Activated naive CD4-positive, alpha-beta T cell (primary cell): Measurements from ENCODE around the gene ULK4.
A peak's percentile ranks its signal among the peaks of the same experiment; 100 is the strongest.
"Not testable (repeated sequence)": the region's sequence is repeated elsewhere in the genome, so short reads cannot be mapped to it uniquely, and the experiment has no call there.

Source experiments
- DNase-seq, 4 experiments: peaks; one replicate each; lab custom pipeline; 2025; lab: John Stamatoyannopoulos, UW

ULK4 gene

GRCh38 chr3:41960826-41961750, 815 bp downstream of the ULK4 start:
- peak; percentile 21 to 53 (median 42) for DNase-seq

DNA sequence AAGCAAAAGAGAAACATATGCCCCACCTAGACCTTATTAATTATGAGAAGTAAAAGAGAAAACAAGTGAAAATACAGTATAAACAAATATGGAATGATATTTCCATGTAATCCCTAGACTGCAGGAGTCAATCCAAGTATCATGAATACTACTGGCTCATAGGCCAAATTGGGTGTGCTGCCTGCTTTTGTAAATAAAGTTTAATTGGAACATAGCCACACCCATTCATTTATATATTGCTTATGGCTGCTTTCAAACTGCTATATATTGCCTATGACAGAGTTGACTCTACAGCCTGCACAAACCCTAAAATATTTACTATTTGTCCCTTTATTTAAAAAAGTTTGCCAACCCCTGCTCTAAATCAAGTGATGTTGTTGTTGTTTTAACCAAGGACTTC, 5.3 kb downstream of the ULK4 start:
- DNase-seq, result no peak

DNA sequence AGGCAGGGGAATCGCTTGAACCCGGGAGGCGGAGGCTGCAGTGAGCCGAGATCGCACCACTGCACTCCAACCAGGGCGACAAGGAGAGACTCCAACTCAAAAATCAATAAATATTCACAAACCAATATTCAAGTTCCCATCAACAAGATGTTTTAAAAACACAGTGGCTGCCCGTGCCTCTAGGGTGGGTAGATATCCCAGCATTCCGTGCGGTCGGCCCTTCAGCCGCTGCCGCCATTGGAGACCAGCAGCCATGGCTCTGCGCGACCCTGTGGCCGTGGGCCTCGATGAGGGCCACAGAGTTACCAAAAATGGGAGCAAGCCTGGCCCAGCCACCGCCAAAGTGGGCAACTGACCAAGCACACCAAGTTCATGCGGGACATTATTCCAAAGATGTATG, 6.7 kb downstream of the ULK4 start:
- no peak for DNase-seq

DNA sequence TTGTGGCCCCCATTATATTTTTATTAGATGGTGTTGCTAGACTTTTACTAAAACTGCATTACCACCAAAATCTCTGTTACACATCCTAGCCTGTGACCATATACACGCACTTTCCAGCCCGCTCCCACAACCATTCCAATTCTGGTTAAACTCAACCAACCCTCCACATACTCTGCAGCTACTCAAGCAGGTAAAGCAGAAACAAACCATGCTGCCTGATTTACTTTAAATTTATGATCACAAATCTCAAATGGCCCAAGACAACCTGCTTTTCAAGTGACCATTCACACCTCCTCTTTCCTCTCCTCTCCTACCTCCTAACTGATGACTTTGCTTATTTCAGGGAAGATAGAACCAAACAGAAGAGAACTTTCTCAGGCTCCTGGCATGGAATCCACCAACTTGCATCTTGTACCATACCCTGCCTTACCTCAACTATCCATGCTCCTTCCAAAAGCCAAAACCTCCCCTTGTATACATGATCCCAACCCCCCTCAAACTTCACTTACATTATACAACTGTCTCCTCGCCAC, 18.5 kb downstream of the ULK4 start:
- DNase-seq, result no peak

GRCh38 chr3:41940393-41940792, 21.5 kb downstream of the ULK4 start:
- DNase-seq, result no peak

- DNase-seq, result no peak
These were observed 25.5 kb downstream of the ULK4 start for GRCh38 chr3:41936384-41936783.

GRCh38 chr3:41933154-41933676, 28.7 kb downstream of the ULK4 start:
- no peak for DNase-seq

DNA sequence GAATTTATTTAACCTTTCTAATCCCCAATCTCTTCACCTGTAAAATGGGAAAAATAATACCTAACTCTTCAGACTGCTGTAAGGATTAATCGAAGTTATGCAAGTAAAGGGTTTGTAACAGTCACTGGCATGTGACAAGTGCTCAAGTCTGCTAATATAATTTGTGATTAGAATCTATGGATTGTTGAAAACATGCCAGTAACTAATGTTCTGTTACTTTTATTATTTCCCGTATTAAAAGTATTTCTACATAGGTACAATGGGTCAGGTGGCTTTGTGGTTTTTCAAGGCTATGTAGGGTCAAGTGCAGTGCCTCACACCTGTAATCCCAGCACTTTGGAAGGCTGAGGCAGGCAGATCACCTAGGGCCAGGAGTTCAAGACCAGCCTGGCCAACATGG, 29.4 kb downstream of the ULK4 start:
- no peak for DNase-seq

DNA sequence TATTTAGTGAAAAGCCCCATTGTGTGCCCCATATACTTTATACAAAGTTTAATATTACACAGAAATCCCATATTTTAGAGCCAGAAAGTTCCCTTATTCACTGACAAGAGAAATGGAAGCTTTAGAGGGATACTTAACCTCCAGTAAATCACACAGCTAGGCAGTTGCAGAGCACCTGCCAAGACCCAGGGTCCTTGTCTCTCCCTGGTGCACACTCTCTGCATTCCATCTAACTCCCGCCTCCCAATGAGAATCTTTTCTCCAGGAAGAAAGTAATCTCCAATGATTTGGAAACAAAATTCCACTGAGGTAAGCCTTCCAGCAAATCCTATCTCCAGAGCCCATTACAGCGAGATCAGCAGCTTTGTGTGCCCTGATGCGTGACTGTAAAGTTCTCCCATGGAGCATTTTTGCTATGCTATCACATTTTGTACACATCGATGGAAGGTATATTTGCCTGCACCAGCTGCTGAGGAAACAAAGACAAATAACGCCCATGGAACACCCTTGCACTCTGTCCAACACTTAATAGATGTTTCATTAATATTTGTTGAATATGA, 41.4 kb downstream of the ULK4 start:
- DNase-seq, result no peak

GRCh38 chr3:41915353-41915752, 46.5 kb downstream of the ULK4 start:
- DNase-seq, result no peak

DNA sequence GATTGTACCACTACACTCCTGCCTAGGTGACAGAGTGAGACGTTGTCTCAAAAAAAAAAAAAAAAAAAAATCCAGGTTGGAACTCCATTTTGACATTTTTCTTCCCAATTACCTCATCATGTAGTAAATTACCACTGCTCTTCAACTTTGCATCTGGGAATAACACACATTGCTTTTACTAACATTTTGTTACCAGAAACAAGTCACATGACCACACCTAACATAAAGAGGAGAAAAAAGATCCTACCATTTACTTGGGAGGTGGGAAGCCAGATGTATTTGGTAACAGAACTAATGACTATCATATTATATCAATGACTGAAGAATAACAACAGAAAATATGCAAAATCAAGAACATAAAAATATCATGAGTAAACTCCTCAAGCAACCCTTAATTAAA, 49.6 kb downstream of the ULK4 start:
- DNase-seq, result no peak

- no peak for DNase-seq
These were observed 54.4 kb downstream of the ULK4 start for GRCh38 chr3:41907330-41908073.

DNA sequence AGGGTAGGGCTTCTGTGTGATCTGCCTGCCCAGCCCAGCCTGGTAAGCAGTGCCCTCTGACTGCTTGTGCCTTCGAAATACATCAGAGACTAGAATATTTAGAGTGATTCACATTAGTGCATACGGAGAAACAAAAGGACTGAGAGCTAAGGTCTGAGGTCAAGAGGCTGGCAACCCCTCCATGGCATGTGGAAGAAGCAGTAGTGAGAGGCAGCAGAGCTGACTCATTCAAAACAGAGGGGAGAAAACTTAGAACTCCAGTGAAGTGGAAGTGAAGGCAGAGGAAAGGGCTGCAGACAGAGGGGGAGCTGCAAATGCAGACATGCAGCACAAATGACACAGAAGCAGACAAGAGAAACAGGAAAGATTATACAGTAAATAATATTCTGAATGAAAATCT, 61.6 kb downstream of the ULK4 start:
- no peak for DNase-seq

DNA sequence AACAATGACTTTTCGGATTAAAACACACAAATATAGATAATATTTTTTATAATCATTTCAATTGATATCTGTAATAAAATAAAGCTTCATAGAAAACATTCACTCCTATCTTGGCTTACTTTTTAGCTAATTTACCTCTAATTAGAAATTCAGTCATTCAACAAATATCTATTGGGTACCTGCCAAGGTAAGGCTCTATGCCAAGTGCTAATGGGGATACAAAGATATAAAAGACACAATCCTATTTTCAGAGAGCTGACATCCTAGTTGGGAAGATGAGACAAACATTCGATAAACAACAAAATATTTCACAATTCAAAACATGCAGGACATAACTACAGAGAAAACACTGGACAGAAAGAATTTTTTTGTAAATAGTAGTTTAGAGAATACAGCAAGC, 63.3 kb downstream of the ULK4 start:
- DNase-seq, result no peak

GRCh38 chr3:41893977-41894376, 67.9 kb downstream of the ULK4 start:
- no peak for DNase-seq

DNA sequence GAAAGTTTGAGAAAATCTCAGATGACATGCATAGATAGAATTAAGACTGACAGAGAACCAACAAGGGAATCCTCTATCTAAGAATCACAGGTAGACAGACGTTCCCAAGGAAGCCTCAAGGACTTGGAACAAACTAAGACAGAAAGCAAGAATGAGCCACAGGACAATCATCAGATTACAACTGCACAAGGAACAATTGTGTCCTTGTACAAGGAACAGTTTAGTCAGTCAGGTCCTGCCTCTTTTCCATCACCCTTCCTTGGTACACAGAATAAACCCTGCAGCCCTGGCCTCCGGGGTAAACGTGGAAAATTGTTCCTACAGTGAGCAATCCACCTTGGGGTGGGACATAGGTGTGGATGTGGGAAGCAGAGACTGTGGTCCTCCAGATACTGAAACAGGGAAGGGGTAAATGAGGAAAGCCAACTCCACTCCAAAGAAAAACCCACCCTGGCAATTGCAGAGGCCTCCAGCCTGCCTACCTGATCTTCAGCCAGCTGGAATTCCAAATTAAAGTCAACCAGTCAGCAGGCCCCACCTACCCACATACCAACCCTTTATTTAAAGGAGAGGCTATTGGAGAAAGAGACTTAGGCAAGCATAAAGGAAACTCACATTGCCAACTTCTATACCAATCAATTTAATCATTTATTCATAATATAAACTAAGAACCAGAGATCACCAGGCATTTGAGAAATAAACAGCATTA, 73.4 kb downstream of the ULK4 start:
- DNase-seq, result no peak

- DNase-seq, result no peak
These were observed 78.9 kb downstream of the ULK4 start for GRCh38 chr3:41882956-41883355.

- DNase-seq, result no peak
These were observed 80.6 kb downstream of the ULK4 start for GRCh38 chr3:41881233-41881821.

GRCh38 chr3:41880387-41880786, 81.5 kb downstream of the ULK4 start:
- DNase-seq, result no peak

- DNase-seq, result not testable (repeated sequence)
These were observed 84.2 kb downstream of the ULK4 start for GRCh38 chr3:41877741-41878140.

DNA sequence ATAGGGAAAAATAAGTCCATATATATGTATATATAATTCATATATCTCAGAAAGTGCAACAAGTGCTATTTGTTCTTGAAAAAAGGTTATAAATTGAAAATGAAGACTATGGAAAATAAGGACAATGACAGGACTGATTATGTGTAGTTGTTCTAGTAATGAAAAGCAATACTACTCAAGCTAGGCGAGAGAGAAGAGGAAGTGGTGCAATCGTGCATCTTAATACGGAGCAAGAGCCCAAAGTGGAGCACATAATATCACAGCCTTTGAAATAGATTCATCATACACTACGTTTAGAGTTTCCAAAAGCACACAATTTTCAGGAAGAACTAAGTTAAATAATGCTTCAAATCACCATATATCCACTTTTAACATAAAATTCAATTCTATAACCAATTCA, 87.9 kb downstream of the ULK4 start:
- DNase-seq, result no peak
